D341Med (cell line): ENCODE data around the gene ANKRD16.
"Not testable (repeated sequence)": the region's sequence is repeated elsewhere in the genome, so short reads cannot be mapped to it uniquely, and the experiment has no call there.

Experiments
- DNase-seq: peaks from one replicate; pipeline ENCODE4 v3.0.0; 2012; ENCODE audit warnings: low spot score

ANKRD16 gene

GRCh38 chr10:5873515-5873995 is 16.1 kb downstream of the ANKRD16 start:
- DNase-seq: peak; percentile 79

- DNase-seq: peak; percentile 61
Measured at GRCh38 chr10:5871596-5871995, 18.1 kb downstream of the ANKRD16 start.

- no peak for DNase-seq
Measured at GRCh38 chr10:5869156-5869555, 20.5 kb downstream of the ANKRD16 start.

- not testable (repeated sequence) for DNase-seq
Measured at GRCh38 chr10:5868383-5868782, 21.3 kb downstream of the ANKRD16 start.

GRCh38 chr10:5867091-5867615 is 22.5 kb downstream of the ANKRD16 start:
- not testable (repeated sequence) for DNase-seq

- not testable (repeated sequence) for DNase-seq
Measured at GRCh38 chr10:5866451-5867081, 23.1 kb downstream of the ANKRD16 start.

GRCh38 chr10:5862981-5863685 is 26.6 kb downstream of the ANKRD16 start:
- not testable (repeated sequence) for DNase-seq

GRCh38 chr10:5862360-5862961 is 27.2 kb downstream of the ANKRD16 start:
- DNase-seq: no peak

GRCh38 chr10:5860066-5860465 is 29.6 kb downstream of the ANKRD16 start:
- DNase-seq: no peak

GRCh38 chr10:5858811-5859210 is 30.9 kb downstream of the ANKRD16 start:
- DNase-seq: no peak

GRCh38 chr10:5856701-5857004 is 33.0 kb downstream of the ANKRD16 start:
- DNase-seq: no peak

- no peak for DNase-seq
Measured at GRCh38 chr10:5855979-5856700, 33.6 kb downstream of the ANKRD16 start.

GRCh38 chr10:5854131-5854475 is 35.6 kb downstream of the ANKRD16 start:
- DNase-seq: no peak

GRCh38 chr10:5846667-5847066 is 43.0 kb downstream of the ANKRD16 start:
- not testable (repeated sequence) for DNase-seq

- no peak for DNase-seq
Measured at GRCh38 chr10:5844345-5845055, 45.2 kb downstream of the ANKRD16 start.

GRCh38 chr10:5843686-5844344 is 45.9 kb downstream of the ANKRD16 start:
- DNase-seq: no peak

- DNase-seq: no peak
Measured at GRCh38 chr10:5841965-5842364, 47.7 kb downstream of the ANKRD16 start.

GRCh38 chr10:5840314-5841307 is 49.1 kb downstream of the ANKRD16 start:
- no peak for DNase-seq

- DNase-seq: not testable (repeated sequence)
Measured at GRCh38 chr10:5836181-5836580, 53.5 kb downstream of the ANKRD16 start.
